ENCODE measurements around the gene TMEM108. TPM values are rescaled to one million over a fixed set of nuclear protein-coding genes. Genes with fewer than 3 reads are reported as not detected.

TMEM108 gene
- polyA plus RNA-seq, 1 donor from 2014 or later, result 2.1 TPM

DNA sequence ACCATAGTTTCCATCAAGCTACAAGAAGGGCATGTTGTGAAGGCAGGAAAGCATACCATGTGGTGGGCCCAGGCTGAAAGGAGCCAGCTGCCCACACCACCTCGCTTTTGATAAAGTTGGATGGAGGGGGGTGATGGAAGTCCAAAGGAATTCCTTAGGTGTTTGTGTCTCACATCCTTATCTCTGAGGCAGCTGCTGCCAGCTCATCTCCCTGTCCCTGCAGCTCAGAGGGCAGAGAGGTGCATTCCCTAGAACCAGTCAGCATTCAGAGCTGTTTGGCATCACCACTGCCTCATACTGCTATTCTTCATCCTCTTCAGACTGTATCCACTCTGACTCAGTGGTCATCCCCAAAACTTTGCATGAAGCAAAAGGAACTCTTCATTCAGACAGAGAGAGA, 220.2 kb downstream of the TMEM108 start:
- Histone ChIP-seq H2AFZ (ENCODE audit: low read depth, low read length) (no peak overlapping the region), H3K27ac (ENCODE audit: low read length) (no peak overlapping the region), H3K36me3 (ENCODE audit: insufficient read depth, low read length) (no peaks in the 10 kb centered on the region), H3K79me2 (replicated peaks; ENCODE audit: insufficient read depth, low read length) (no peaks in the 10 kb centered on the region), H3K9me3 (ENCODE audit: low read length) (no peaks in the 10 kb centered on the region), H3K9ac (ENCODE audit: low read length) (no peak overlapping the region), H3F3A (ENCODE audit: insufficient read depth, low read length, poor library complexity, severe bottlenecking) (no peaks in the 10 kb centered on the region), H3K4me3 (ENCODE audit: low read length) (no peak overlapping the region), H3K9me2 (ENCODE audit: insufficient read depth, low read length) (no peaks in the 10 kb centered on the region), H4K20me1 (ENCODE audit: insufficient read depth) (no peaks in the 10 kb centered on the region), H3K27me3 (ENCODE audit: insufficient read depth, low read depth, low read length) (no peaks in the 10 kb centered on the region), H3K4me2 (ENCODE audit: low read length) (no peak overlapping the region)
- TF ChIP-seq SMC3 (conservative IDR thresholded peaks at IDR 0.05; ENCODE audit: poor library complexity), result no peak
- TF ChIP-seq, protein P1, sequence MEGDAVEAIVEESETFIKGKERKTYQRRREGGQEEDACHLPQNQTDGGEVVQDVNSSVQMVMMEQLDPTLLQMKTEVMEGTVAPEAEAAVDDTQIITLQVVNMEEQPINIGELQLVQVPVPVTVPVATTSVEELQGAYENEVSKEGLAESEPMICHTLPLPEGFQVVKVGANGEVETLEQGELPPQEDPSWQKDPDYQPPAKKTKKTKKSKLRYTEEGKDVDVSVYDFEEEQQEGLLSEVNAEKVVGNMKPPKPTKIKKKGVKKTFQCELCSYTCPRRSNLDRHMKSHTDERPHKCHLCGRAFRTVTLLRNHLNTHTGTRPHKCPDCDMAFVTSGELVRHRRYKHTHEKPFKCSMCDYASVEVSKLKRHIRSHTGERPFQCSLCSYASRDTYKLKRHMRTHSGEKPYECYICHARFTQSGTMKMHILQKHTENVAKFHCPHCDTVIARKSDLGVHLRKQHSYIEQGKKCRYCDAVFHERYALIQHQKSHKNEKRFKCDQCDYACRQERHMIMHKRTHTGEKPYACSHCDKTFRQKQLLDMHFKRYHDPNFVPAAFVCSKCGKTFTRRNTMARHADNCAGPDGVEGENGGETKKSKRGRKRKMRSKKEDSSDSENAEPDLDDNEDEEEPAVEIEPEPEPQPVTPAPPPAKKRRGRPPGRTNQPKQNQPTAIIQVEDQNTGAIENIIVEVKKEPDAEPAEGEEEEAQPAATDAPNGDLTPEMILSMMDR (IDR thresholded peaks at IDR 0.05; ENCODE audit: poor library complexity, severe bottlenecking), result no peak
- no peak for TF ChIP-seq POLR2AphosphoS5 (IDR thresholded peaks at IDR 0.05)
- no peak for TF ChIP-seq TAF1 (IDR thresholded peaks at IDR 0.05; ENCODE audit: low read depth)
- TF ChIP-seq EP300 (conservative IDR thresholded peaks at IDR 0.05; ENCODE audit: poor library complexity, severe bottlenecking), result no peak
- no peak for TF ChIP-seq MXI1 (conservative IDR thresholded peaks at IDR 0.05; ENCODE audit: poor library complexity, severe bottlenecking)
- TF ChIP-seq RAD21 (conservative IDR thresholded peaks at IDR 0.05), result no peak
- TF ChIP-seq, protein P2, sequence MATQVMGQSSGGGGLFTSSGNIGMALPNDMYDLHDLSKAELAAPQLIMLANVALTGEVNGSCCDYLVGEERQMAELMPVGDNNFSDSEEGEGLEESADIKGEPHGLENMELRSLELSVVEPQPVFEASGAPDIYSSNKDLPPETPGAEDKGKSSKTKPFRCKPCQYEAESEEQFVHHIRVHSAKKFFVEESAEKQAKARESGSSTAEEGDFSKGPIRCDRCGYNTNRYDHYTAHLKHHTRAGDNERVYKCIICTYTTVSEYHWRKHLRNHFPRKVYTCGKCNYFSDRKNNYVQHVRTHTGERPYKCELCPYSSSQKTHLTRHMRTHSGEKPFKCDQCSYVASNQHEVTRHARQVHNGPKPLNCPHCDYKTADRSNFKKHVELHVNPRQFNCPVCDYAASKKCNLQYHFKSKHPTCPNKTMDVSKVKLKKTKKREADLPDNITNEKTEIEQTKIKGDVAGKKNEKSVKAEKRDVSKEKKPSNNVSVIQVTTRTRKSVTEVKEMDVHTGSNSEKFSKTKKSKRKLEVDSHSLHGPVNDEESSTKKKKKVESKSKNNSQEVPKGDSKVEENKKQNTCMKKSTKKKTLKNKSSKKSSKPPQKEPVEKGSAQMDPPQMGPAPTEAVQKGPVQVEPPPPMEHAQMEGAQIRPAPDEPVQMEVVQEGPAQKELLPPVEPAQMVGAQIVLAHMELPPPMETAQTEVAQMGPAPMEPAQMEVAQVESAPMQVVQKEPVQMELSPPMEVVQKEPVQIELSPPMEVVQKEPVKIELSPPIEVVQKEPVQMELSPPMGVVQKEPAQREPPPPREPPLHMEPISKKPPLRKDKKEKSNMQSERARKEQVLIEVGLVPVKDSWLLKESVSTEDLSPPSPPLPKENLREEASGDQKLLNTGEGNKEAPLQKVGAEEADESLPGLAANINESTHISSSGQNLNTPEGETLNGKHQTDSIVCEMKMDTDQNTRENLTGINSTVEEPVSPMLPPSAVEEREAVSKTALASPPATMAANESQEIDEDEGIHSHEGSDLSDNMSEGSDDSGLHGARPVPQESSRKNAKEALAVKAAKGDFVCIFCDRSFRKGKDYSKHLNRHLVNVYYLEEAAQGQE (IDR thresholded peaks at IDR 0.05; ENCODE audit: borderline replicate concordance), result no peak
- no peak for TF ChIP-seq EZH2 (IDR thresholded peaks at IDR 0.05; ENCODE audit: borderline replicate concordance, insufficient read depth, low read length, poor library complexity, severe bottlenecking)

DNA sequence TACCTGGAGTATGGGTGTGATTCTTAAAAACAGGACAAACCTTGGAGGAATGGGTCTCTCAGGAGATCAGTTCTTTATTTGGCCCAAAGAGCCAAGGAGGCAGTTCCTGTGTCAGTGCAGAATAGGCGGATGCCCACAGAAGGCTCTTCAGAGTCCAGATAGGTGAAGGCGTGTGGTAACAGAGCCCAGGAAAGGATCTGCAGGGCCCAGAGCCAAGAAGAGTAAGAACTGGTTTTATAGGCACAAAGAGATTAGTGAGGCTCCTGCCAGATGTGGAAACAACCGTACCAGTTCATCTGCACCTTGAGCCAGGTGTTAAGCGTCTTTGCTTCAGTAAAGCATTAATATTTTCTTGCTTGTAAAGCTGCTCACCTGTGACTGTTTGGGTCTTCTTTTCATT, 221.6 kb downstream of the TMEM108 start:
- Histone ChIP-seq H4K20me1 (ENCODE audit: insufficient read depth) (no peaks in the 10 kb centered on the region), H3K4me2 (ENCODE audit: low read length) (no peak overlapping the region), H3K27ac (ENCODE audit: low read length) (no peak overlapping the region), H3K9me2 (ENCODE audit: insufficient read depth, low read length) (no peaks in the 10 kb centered on the region), H2AFZ (ENCODE audit: low read depth, low read length) (no peak overlapping the region), H3K4me3 (ENCODE audit: low read length) (no peak overlapping the region), H3K27me3 (ENCODE audit: insufficient read depth, low read depth, low read length) (no peaks in the 10 kb centered on the region), H3F3A (ENCODE audit: insufficient read depth, low read length, poor library complexity, severe bottlenecking) (no peaks in the 10 kb centered on the region), H3K36me3 (ENCODE audit: insufficient read depth, low read length) (no peaks in the 10 kb centered on the region), H3K79me2 (replicated peaks; ENCODE audit: insufficient read depth, low read length) (no peaks in the 10 kb centered on the region), H3K9me3 (ENCODE audit: low read length) (no peaks in the 10 kb centered on the region), H3K9ac (ENCODE audit: low read length) (no peak overlapping the region)
- no peak for TF ChIP-seq EP300 (conservative IDR thresholded peaks at IDR 0.05; ENCODE audit: poor library complexity, severe bottlenecking)
- TF ChIP-seq, protein P1 (IDR thresholded peaks at IDR 0.05; ENCODE audit: poor library complexity, severe bottlenecking), result no peak
- no peak for TF ChIP-seq TAF1 (IDR thresholded peaks at IDR 0.05; ENCODE audit: low read depth)
- no peak for TF ChIP-seq POLR2AphosphoS5 (IDR thresholded peaks at IDR 0.05)
- no peak for TF ChIP-seq EZH2 (IDR thresholded peaks at IDR 0.05; ENCODE audit: borderline replicate concordance, insufficient read depth, low read length, poor library complexity, severe bottlenecking)
- TF ChIP-seq, protein P2 (IDR thresholded peaks at IDR 0.05; ENCODE audit: borderline replicate concordance), result no peak
- no peak for TF ChIP-seq MXI1 (conservative IDR thresholded peaks at IDR 0.05; ENCODE audit: poor library complexity, severe bottlenecking)
- no peak for TF ChIP-seq SMC3 (conservative IDR thresholded peaks at IDR 0.05; ENCODE audit: poor library complexity)
- no peak for TF ChIP-seq RAD21 (conservative IDR thresholded peaks at IDR 0.05)

Data from neural cell (in vitro differentiated cells).